Stimulated activated CD8-positive, alpha-beta memory T cell treated with anti-CD3 and anti-CD28 coated beads, Interleukin-2, amount 100 ng/mL, for 48 hours (primary cell): Measurements from ENCODE around the gene ADAMTS3.

Source experiments
- DNase-seq, 2 donors: peaks; one replicate each; pipeline ENCODE4 v3.0.0-alpha.2; 2020; ENCODE audit warnings: low read depth in 2 of 2

Gene ADAMTS3

DNA sequence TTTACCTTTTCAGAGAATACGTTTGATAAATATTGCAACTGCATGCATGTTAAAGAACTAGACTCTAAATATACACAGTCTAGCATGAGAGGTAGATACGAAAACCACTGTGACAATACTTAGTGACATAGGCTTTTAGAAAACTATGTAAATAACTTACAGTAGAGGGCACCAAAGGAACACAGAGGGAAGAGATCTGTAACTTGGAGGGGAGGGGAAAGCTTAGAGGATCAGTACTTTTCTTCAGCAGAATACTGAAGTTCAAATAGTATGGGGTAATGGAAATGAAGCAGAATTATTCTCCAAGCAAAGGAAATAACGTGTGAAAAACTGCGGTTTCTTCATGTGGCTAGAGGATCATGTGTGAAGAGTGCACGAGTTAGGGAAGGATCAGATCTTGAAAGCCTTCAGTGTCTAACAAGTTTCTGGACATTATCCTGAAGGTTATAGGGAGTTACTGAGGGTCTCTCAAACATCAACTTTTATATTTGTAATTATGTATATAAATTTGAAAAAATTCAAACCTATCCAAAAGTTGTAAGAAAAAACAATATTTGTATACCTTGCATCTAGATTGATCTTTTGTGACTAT, 273.0 kb downstream of the ADAMTS3 start:
- no peak for DNase-seq

DNA sequence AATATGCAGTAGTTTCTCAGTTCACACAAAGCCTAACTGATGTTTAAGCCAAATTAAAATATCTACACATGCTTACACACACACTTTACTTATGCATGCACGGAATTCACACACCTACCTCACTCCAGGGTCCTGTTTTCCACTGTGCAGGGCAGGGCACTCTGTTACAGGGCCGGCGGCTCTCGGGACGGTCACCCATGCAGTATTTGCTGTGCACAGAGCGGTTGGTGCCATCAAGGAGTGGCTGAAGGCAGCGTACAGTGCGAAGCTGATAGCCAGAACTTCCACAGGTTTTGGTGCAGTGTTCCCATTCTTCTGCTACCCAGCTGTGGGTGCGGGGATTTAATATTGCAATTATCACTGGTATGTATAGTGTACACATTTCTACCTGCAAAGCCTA, 278.3 kb downstream of the ADAMTS3 start:
- DNase-seq = no peak

GRCh38 chr4:72286910-72287309, 282.1 kb downstream of the ADAMTS3 start:
- no peak for DNase-seq

DNA sequence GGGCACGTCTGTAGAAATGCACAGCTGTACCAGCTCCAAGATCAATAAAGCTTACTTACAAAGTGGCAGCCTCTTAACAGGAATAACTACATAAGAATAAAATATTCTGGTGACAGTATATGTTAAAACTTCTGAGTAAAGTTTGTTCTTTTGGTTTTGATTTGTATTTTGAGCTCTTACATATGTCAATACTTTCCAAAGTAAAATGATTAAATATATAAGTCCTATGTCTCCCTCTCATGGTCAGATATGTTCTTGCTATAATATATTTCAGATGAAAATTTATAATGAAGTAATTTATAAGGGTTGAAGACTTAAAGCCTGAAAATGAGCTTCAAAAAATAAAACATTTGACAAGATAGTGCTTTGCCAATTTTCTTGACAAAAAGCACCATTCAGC, 282.8 kb downstream of the ADAMTS3 start:
- no peak for DNase-seq

DNA sequence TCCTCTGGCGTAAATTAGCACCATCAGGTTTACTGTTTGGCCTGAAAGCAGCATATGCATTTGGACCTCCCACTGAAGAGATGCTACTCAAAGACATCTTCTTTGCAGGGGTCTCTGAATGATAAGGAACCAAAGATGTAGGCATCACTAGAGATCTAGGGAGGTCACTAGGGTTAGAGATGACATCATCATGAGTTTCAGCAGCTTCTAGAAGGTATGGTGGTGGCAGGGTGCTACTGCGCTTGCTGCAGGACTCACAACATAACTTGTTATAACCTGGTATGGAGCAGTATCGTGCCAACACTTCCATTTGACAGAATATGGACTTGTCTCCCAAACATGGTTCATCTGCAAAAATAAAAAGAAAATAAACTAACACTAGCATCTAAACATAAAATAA, 285.7 kb downstream of the ADAMTS3 start:
- no peak for DNase-seq

DNA sequence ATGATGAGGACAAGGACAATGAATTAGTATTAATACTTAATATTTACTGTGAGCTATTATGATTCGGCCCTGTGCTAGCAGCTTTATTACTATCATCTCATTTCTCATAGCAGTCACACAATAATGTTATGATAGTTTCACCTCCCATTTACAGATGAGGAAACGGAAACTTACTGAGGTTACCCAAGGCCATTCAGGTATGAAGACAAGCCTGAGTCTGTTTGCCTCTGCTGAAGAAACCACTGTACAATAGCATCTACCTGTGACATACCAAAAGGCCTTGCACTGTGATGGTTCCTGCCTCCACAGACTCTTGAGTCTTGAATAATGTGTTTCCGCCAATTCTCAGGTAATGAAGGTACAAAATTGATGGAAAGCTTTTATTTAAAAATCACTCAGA, 288.8 kb downstream of the ADAMTS3 start:
- DNase-seq = no peak

DNA sequence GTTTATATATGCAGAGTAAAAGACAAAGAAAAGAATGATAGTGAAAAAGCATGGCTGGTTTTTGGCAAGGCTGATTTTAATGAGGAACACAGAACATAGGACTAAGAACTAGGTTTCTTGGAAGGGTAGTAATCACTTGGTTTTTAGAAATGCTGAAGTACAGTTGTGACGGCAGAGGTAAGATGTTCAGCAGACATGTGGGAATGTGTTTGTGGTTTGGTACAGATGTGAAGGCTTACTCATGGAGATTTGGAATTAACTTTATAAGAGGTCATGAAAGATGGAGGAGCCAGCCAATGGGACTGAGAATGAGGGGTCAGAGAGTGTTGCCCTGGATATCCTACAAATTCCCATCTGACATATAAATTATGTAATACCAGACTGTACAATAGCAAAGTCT, 293.6 kb downstream of the ADAMTS3 start:
- DNase-seq = no peak

GRCh38 chr4:72274251-72274650, 294.8 kb downstream of the ADAMTS3 start:
- DNase-seq = no peak

- no peak for DNase-seq
These were observed 313.8 kb downstream of the ADAMTS3 start for GRCh38 chr4:72255269-72255668.

GRCh38 chr4:72243641-72244040, 325.4 kb downstream of the ADAMTS3 start:
- no peak for DNase-seq

DNA sequence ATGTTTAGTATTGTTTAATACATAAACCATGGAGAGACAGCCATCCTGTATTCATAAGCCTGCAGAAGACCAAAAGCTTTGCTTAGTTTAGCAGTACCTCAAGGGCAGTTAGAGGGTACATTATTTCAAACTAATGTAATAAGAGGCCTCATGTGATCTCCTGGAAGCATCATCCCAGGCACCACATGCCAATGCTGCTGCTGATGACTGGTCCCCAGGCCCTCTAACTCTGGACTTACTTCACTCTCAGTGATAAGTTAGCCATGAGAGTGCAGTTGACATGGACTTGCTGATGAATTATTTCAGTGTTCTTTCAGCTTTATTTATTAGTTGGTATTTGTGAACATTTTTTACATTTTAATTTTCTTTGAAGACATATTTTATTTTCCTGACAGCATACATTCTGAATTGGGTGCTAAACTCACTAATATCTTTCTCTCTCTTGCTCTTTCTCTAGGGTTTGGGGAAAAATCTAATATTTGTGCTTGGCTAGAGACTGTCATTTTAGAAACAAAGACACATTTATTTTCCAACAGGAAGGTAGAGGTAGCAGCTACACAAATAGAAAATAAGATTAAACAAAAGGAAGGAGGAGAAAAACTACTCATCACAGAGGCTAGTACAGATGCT, 329.4 kb downstream of the ADAMTS3 start:
- DNase-seq = no peak
